ENCODE data around the gene TUSC2. TPM values are rescaled to one million over a fixed set of nuclear protein-coding genes. Genes with fewer than 3 reads are reported as not detected.
A peak's percentile ranks its signal among the peaks of the same experiment; 100 is the strongest.

TUSC2 gene
- total and polyA plus RNA-seq, 2 of the 13 experiments (the other 11 are each of a cell fraction or from before 2014, with no cell fraction given): 36.7 to 39.1 TPM

DNA sequence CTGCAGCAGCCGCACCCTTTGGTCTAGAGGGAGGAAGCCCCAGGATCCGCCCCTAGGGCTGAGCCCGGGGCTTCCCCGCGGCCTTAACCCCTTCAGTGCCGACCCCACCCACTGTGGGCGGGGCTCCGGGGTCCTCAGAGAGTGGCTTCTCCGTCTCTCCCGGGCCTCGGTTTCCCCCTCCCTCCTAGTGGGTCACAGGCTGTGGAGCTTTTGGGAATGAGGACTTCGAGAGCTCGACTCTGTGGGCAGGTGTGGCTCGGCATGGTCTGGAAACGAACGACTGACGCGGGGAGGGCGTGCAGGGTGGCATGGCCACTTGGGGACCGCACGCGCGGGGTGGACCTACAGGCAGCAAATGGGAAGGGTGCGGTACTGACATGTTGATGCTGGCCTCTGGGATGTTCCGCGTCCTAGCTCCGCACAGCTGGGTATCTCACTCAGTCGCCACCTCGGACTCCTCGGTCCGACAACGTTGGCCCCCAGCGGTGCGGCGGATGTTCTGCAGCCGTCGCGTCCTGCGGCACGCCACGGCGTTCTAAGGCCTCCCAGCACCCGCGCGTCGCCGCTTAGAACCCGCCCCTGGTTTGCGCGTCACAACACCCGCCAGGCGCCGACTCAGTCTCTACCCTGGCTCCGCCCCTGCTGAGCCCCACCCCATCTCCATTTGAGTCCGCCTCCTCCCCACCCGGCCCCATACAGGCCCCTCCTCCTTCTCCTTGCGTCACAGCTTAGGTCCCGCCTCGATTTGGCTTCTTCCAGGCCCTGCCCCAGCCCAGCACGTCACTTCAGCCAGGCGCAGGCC lies 29.0 kb downstream of the TUSC2 start, which contains the start of the genes HYAL3 and NAA80 (continued):
- TF ChIP-seq, protein P1, sequence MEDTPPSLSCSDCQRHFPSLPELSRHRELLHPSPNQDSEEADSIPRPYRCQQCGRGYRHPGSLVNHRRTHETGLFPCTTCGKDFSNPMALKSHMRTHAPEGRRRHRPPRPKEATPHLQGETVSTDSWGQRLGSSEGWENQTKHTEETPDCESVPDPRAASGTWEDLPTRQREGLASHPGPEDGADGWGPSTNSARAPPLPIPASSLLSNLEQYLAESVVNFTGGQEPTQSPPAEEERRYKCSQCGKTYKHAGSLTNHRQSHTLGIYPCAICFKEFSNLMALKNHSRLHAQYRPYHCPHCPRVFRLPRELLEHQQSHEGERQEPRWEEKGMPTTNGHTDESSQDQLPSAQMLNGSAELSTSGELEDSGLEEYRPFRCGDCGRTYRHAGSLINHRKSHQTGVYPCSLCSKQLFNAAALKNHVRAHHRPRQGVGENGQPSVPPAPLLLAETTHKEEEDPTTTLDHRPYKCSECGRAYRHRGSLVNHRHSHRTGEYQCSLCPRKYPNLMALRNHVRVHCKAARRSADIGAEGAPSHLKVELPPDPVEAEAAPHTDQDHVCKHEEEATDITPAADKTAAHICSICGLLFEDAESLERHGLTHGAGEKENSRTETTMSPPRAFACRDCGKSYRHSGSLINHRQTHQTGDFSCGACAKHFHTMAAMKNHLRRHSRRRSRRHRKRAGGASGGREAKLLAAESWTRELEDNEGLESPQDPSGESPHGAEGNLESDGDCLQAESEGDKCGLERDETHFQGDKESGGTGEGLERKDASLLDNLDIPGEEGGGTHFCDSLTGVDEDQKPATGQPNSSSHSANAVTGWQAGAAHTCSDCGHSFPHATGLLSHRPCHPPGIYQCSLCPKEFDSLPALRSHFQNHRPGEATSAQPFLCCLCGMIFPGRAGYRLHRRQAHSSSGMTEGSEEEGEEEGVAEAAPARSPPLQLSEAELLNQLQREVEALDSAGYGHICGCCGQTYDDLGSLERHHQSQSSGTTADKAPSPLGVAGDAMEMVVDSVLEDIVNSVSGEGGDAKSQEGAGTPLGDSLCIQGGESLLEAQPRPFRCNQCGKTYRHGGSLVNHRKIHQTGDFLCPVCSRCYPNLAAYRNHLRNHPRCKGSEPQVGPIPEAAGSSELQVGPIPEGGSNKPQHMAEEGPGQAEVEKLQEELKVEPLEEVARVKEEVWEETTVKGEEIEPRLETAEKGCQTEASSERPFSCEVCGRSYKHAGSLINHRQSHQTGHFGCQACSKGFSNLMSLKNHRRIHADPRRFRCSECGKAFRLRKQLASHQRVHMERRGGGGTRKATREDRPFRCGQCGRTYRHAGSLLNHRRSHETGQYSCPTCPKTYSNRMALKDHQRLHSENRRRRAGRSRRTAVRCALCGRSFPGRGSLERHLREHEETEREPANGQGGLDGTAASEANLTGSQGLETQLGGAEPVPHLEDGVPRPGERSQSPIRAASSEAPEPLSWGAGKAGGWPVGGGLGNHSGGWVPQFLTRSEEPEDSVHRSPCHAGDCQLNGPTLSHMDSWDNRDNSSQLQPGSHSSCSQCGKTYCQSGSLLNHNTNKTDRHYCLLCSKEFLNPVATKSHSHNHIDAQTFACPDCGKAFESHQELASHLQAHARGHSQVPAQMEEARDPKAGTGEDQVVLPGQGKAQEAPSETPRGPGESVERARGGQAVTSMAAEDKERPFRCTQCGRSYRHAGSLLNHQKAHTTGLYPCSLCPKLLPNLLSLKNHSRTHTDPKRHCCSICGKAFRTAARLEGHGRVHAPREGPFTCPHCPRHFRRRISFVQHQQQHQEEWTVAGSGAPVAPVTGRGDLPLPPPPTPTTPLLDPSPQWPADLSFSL (CRISPR knock-in tag; IDR thresholded peaks at IDR 0.05): no peak
- TF ChIP-seq ZNF747 (CRISPR knock-in tag; IDR thresholded peaks at IDR 0.05; ENCODE audit: borderline replicate concordance) (peak; percentile 63; the same call in 1 of the 2 replicates), ZNF746 (CRISPR knock-in tag; IDR thresholded peaks at IDR 0.05) (no peak), SNAI1 (CRISPR knock-in tag; IDR thresholded peaks at IDR 0.05; ENCODE audit: borderline replicate concordance) (no peak), ZNF670 (CRISPR knock-in tag; IDR thresholded peaks at IDR 0.05; ENCODE audit: borderline replicate concordance) (0 out of 2 replicates have a peak, but pooled peaks have one; percentile 37), FOXC1 (CRISPR knock-in tag; IDR thresholded peaks at IDR 0.05; ENCODE audit: borderline replicate concordance) (peak; percentile 57; the same call in 1 of the 2 replicates), HMG20A (CRISPR knock-in tag; IDR thresholded peaks at IDR 0.05; ENCODE audit: borderline replicate concordance) (no peak), ZNF326 (CRISPR knock-in tag; IDR thresholded peaks at IDR 0.05; ENCODE audit: borderline replicate concordance) (peak; percentile 39; the same call in 1 of the 2 replicates)
- TF ChIP-seq, protein P2, sequence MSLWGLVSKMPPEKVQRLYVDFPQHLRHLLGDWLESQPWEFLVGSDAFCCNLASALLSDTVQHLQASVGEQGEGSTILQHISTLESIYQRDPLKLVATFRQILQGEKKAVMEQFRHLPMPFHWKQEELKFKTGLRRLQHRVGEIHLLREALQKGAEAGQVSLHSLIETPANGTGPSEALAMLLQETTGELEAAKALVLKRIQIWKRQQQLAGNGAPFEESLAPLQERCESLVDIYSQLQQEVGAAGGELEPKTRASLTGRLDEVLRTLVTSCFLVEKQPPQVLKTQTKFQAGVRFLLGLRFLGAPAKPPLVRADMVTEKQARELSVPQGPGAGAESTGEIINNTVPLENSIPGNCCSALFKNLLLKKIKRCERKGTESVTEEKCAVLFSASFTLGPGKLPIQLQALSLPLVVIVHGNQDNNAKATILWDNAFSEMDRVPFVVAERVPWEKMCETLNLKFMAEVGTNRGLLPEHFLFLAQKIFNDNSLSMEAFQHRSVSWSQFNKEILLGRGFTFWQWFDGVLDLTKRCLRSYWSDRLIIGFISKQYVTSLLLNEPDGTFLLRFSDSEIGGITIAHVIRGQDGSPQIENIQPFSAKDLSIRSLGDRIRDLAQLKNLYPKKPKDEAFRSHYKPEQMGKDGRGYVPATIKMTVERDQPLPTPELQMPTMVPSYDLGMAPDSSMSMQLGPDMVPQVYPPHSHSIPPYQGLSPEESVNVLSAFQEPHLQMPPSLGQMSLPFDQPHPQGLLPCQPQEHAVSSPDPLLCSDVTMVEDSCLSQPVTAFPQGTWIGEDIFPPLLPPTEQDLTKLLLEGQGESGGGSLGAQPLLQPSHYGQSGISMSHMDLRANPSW (CRISPR knock-in tag; IDR thresholded peaks at IDR 0.05; ENCODE audit: borderline replicate concordance): 0 out of 2 replicates have a peak, but pooled peaks have one; percentile 43
- TF ChIP-seq, protein P3, sequence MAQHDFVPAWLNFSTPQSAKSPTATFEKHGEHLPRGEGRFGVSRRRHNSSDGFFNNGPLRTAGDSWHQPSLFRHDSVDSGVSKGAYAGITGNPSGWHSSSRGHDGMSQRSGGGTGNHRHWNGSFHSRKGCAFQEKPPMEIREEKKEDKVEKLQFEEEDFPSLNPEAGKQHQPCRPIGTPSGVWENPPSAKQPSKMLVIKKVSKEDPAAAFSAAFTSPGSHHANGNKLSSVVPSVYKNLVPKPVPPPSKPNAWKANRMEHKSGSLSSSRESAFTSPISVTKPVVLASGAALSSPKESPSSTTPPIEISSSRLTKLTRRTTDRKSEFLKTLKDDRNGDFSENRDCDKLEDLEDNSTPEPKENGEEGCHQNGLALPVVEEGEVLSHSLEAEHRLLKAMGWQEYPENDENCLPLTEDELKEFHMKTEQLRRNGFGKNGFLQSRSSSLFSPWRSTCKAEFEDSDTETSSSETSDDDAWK (CRISPR knock-in tag; IDR thresholded peaks at IDR 0.05): no peak
- TF ChIP-seq, protein P4, sequence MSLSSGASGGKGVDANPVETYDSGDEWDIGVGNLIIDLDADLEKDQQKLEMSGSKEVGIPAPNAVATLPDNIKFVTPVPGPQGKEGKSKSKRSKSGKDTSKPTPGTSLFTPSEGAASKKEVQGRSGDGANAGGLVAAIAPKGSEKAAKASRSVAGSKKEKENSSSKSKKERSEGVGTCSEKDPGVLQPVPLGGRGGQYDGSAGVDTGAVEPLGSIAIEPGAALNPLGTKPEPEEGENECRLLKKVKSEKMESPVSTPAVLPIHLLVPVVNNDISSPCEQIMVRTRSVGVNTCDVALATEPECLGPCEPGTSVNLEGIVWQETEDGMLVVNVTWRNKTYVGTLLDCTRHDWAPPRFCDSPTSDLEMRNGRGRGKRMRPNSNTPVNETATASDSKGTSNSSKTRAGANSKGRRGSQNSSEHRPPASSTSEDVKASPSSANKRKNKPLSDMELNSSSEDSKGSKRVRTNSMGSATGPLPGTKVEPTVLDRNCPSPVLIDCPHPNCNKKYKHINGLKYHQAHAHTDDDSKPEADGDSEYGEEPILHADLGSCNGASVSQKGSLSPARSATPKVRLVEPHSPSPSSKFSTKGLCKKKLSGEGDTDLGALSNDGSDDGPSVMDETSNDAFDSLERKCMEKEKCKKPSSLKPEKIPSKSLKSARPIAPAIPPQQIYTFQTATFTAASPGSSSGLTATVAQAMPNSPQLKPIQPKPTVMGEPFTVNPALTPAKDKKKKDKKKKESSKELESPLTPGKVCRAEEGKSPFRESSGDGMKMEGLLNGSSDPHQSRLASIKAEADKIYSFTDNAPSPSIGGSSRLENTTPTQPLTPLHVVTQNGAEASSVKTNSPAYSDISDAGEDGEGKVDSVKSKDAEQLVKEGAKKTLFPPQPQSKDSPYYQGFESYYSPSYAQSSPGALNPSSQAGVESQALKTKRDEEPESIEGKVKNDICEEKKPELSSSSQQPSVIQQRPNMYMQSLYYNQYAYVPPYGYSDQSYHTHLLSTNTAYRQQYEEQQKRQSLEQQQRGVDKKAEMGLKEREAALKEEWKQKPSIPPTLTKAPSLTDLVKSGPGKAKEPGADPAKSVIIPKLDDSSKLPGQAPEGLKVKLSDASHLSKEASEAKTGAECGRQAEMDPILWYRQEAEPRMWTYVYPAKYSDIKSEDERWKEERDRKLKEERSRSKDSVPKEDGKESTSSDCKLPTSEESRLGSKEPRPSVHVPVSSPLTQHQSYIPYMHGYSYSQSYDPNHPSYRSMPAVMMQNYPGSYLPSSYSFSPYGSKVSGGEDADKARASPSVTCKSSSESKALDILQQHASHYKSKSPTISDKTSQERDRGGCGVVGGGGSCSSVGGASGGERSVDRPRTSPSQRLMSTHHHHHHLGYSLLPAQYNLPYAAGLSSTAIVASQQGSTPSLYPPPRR (CRISPR knock-in tag; IDR thresholded peaks at IDR 0.05; ENCODE audit: borderline replicate concordance): no peak

All from HepG2 (cell line).